CD14-positive monocyte (primary cell): Measurements from ENCODE around the gene FAM234A. TPM values are rescaled to one million over a fixed set of nuclear protein-coding genes. Genes with fewer than 3 reads are reported as not detected.
A peak's percentile ranks its signal among the peaks of the same experiment; 100 is the strongest.

ENCODE experiments used
- DNase-seq, 3 donors: peaks; one replicate each; pipeline ENCODE4 v3.0.0-alpha.2; 2011 to 2022
- H2AFZ ChIP-seq: 2 replicates; pipeline ENCODE4 v1.6.0; 2012; ENCODE audit warnings: mild to moderate bottlenecking, low read depth, low read length, inconsistent platforms; ENCODE audit not compliant: insufficient read depth, poor library complexity, severe bottlenecking
- H3K27ac ChIP-seq, 2 donors: 1 replicate in 1 of 2; 2 replicates in 1 of 2; pipeline ENCODE4 v1.5.1; 2012 to 2013; ENCODE audit warnings: low read length in 2 of 2, control low read depth in 1 of 2, inconsistent platforms in 1 of 2, low read depth in 1 of 2, mild to moderate bottlenecking in 1 of 2
- H3K27me3 ChIP-seq, 2 donors: one replicate each; pipeline versions ENCODE4 v1.6.0 to v1.6.1; 2011 to 2013; ENCODE audit warnings: low read length in 2 of 2; ENCODE audit not compliant: control insufficient read depth in 2 of 2, insufficient read depth in 2 of 2
- H3K36me3 ChIP-seq, 2 donors: replicated peaks in 1 of 2; 1 replicate in 1 of 2; 2 replicates in 1 of 2; pipeline versions ENCODE4 v1.5.1 to v1.6.1; 2012 to 2013; ENCODE audit warnings: low read length in 2 of 2, control low read depth in 1 of 2, inconsistent platforms in 1 of 2, mild to moderate bottlenecking in 1 of 2; ENCODE audit not compliant: insufficient read depth in 2 of 2, control insufficient read depth in 1 of 2
- H3K4me1 ChIP-seq, 2 donors: 1 replicate in 1 of 2; 2 replicates in 1 of 2; pipeline versions ENCODE4 v1.5.1 to v1.6.1; 2012 to 2013; ENCODE audit warnings: low read length in 2 of 2, control low read depth in 1 of 2, inconsistent platforms in 1 of 2, mild to moderate bottlenecking in 1 of 2, moderate library complexity in 1 of 2; ENCODE audit not compliant: insufficient read depth in 2 of 2, control insufficient read depth in 1 of 2
- H3K4me2 ChIP-seq: replicated peaks from 2 replicates; pipeline ENCODE3; 2012; ENCODE audit warnings: low read length, moderate library complexity, mild to moderate bottlenecking; ENCODE audit not compliant: poor library complexity, severe bottlenecking; ENCODE audit errors: extremely low read depth
- H3K4me3 ChIP-seq, 3 experiments: fragments of 200-600 bp in 1 of 3; sonication (generic) in 1 of 3; replicated peaks in 1 of 3; 1 replicate in 2 of 3; 2 replicates in 1 of 3; pipeline ENCODE4 v1.5.1; 2011 to 2013; ENCODE audit warnings: low read length in 3 of 3, mild to moderate bottlenecking in 3 of 3, control low read depth in 2 of 3, low read depth in 2 of 3, inconsistent platforms in 1 of 3, moderate library complexity in 1 of 3
- H3K79me2 ChIP-seq: 2 replicates; pipeline ENCODE4 v1.6.0; 2012; ENCODE audit warnings: mild to moderate bottlenecking, control low read depth, inconsistent platforms, low read length, moderate library complexity; ENCODE audit not compliant: insufficient read depth
- H3K9ac ChIP-seq: 2 replicates; pipeline ENCODE4 v1.6.0; 2017; ENCODE audit warnings: low read length, mild to moderate bottlenecking; ENCODE audit not compliant: insufficient read depth, poor library complexity, severe bottlenecking
- H3K9me3 ChIP-seq, 2 donors: replicated peaks in 1 of 2; 1 replicate in 1 of 2; 2 replicates in 1 of 2; pipeline versions ENCODE4 v1.5.1 to v1.6.1; 2012 to 2013; ENCODE audit warnings: low read length in 2 of 2, control low read depth in 1 of 2; ENCODE audit not compliant: control insufficient read depth in 1 of 2, insufficient read depth in 1 of 2
- H4K20me1 ChIP-seq: 2 replicates; pipeline ENCODE4 v1.6.0; 2012; ENCODE audit warnings: mild to moderate bottlenecking, low read length, control low read depth, moderate library complexity; ENCODE audit not compliant: insufficient read depth
- H3K27ac Mint-ChIP-seq, 7 donors: one replicate each; pipeline ENCODE4 v1.8.0; 2020; ENCODE audit warnings: mild to moderate bottlenecking in 7 of 7, mixed read lengths in 7 of 7, moderate library complexity in 6 of 7, inconsistent platforms in 2 of 7
- H3K27me3 Mint-ChIP-seq, 3 donors: one replicate each; pipeline ENCODE4 v1.8.0; 2021 to 2022; ENCODE audit warnings: low read depth in 3 of 3, mild to moderate bottlenecking in 3 of 3, mixed read lengths in 3 of 3, moderate library complexity in 3 of 3, inconsistent platforms in 1 of 3
- H3K36me3 Mint-ChIP-seq, 2 donors: one replicate each; pipeline ENCODE4 v1.8.0; 2020; ENCODE audit warnings: mixed read lengths in 2 of 2, inconsistent platforms in 1 of 2, mild to moderate bottlenecking in 1 of 2
- H3K4me1 Mint-ChIP-seq: one replicate; pipeline ENCODE4 v1.8.0; 2020; ENCODE audit warnings: mild to moderate bottlenecking, mixed read lengths
- H3K4me3 Mint-ChIP-seq, 2 donors: one replicate each; pipeline ENCODE4 v1.8.0; 2020; ENCODE audit warnings: mild to moderate bottlenecking in 2 of 2, mixed read lengths in 2 of 2, moderate library complexity in 1 of 2
- H3K9me3 Mint-ChIP-seq, 7 donors: one replicate each; pipeline ENCODE4 v1.8.0; 2020 to 2022; ENCODE audit warnings: mixed read lengths in 7 of 7, mild to moderate bottlenecking in 6 of 7, moderate library complexity in 6 of 7, inconsistent platforms in 2 of 7
- WGBS: methylation state at CpG from one replicate; pipeline ENCODE4 v1.1.5; 2013; ENCODE audit warnings: missing lambda C conversion rate; ENCODE audit not compliant: insufficient coverage; 5-methylcytosine and 5-hydroxymethylcytosine counted together
- intact Hi-C, 2 donors: fragments of 100-400 bp; cut with micrococcal nuclease; formaldehyde crosslinking; loops; one replicate each; pipeline versions ENCODE4 v1.15.0 to v1.15.1; 2023
- polyA plus RNA-seq, 3 donors: library from polyadenylated mRNA; depleted of rRNA in 1 of 3; unstranded in 2 of 3; stranded (reverse) in 1 of 3; fragments of 300-500 nt in 2 of 3; fragments of >200 nt in 1 of 3; fragmentation: Illumina TruSeq in 2 of 3; gene quantifications; 1 replicate in 2 of 3; 2 replicates in 1 of 3; pipeline ENCODE4 v1.2.3, GENCODE V29; 2012 to 2021
- TF ChIP-seq, protein P1 (sequence below): fragments of 200-600 bp; IDR thresholded peaks from one replicate; pipeline ENCODE4 v1.8.0; 2022; ENCODE audit warnings: antibody characterized with exemption, mild to moderate bottlenecking

Gene FAM234A
- polyA plus RNA-seq, 3 donors = 22.5 to 40.4 (median 25.1) TPM

DNA sequence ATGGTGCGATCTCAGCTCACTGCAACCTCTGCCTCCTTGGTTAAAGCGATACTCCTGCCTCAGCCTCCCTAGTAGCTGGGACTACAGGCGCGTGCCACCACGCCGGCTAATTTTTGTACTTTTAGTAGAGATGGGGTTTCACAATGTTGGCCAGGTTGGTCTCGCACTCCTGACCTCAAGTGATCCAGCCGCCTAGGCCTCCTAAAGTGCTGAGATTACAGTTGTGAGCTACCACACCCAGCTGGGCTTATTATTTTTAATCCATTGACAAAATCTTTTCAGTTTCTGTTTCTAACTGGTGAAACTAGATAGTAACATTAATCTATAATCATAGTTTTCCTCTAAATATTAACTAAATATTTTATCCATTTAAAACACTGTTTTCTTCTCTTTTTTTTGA, 5.9 kb downstream of the FAM234A start:
- peaks cover 4% of the 10 kb centered on the region for H4K20me1 ChIP-seq
- H3K9me3 ChIP-seq = no peaks in the 10 kb centered on the region
- Mint-ChIP-seq H3K27ac (peak overlapping the region in 1 of 7 donors; percentile 43), H3K36me3 (peaks cover 2 to 14% of the 10 kb centered on the region in 2 donors), H3K4me1 (peaks cover 29% of the 10 kb centered on the region), H3K4me3 (no peak overlapping the region), H3K27me3 (peaks cover 0 to 5% (median 0%) of the 10 kb centered on the region in 3 donors), H3K9me3 (peaks cover 0 to 3% (median 0%) of the 10 kb centered on the region in 7 donors)
- no peak overlapping the region for H3K9ac ChIP-seq
- no peak overlapping the region for H3K4me3 ChIP-seq
- no peaks in the 10 kb centered on the region for H3K36me3 ChIP-seq
- peaks cover 15% of the 10 kb centered on the region for H3K79me2 ChIP-seq
- intact Hi-C loops = no loop called here
- no peak overlapping the region for H3K4me2 ChIP-seq
- no peak for DNase-seq
- H3K27ac ChIP-seq = peak overlapping the region in 1 of 2 donors; percentile 67
- H3K4me1 ChIP-seq = peaks cover 18 to 22% of the 10 kb centered on the region in 2 donors
- TF ChIP-seq, protein P1, sequence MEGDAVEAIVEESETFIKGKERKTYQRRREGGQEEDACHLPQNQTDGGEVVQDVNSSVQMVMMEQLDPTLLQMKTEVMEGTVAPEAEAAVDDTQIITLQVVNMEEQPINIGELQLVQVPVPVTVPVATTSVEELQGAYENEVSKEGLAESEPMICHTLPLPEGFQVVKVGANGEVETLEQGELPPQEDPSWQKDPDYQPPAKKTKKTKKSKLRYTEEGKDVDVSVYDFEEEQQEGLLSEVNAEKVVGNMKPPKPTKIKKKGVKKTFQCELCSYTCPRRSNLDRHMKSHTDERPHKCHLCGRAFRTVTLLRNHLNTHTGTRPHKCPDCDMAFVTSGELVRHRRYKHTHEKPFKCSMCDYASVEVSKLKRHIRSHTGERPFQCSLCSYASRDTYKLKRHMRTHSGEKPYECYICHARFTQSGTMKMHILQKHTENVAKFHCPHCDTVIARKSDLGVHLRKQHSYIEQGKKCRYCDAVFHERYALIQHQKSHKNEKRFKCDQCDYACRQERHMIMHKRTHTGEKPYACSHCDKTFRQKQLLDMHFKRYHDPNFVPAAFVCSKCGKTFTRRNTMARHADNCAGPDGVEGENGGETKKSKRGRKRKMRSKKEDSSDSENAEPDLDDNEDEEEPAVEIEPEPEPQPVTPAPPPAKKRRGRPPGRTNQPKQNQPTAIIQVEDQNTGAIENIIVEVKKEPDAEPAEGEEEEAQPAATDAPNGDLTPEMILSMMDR = no peak
- WGBS = 100% methylated on average over 1 of the region's 8 CpGs
- no peak overlapping the region for H2AFZ ChIP-seq
- no peaks in the 10 kb centered on the region for H3K27me3 ChIP-seq

DNA sequence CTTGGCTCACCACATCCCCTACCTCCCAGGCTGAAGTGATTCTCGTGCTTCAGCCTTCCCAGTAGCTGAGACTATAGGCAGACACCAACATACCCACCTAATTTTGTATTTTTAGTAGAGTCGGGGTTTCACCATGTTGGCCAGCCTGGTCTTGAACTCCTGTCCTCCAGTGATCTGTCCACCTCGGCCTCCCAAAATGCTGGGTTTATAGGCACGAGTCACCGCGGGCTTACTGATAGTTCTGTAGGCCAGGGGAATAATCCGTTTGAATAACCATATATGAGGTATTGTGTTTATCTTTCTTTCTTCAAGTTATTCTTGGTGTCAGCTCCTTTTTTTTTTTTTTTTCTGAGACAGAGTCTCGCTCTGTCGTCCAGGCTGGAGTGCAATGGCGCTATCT, 7.7 kb downstream of the FAM234A start:
- H3K9me3 Mint-ChIP-seq = peaks cover 0 to 3% (median 0%) of the 10 kb centered on the region in 7 donors
- Histone ChIP-seq H3K9me3 (no peaks in the 10 kb centered on the region), H3K36me3 (no peaks in the 10 kb centered on the region), H3K4me3 (peak overlapping the region in 1 of 3 experiments; percentile 25), H3K4me1 (peaks cover 12 to 16% of the 10 kb centered on the region in 2 donors), H3K9ac (no peak overlapping the region), H3K79me2 (peaks cover 9% of the 10 kb centered on the region), H3K27me3 (no peaks in the 10 kb centered on the region), H2AFZ (no peak overlapping the region), H3K27ac (peak overlapping the region in 1 of 2 donors; percentile 67), H4K20me1 (peaks cover 4% of the 10 kb centered on the region), H3K4me2 (peak overlapping the region; percentile 46)
- H3K27me3 Mint-ChIP-seq = peaks cover 0 to 3% (median 0%) of the 10 kb centered on the region in 3 donors
- TF ChIP-seq, protein P1 = no peak
- peaks cover 28% of the 10 kb centered on the region for H3K4me1 Mint-ChIP-seq
- H3K36me3 Mint-ChIP-seq = peaks cover 2 to 16% of the 10 kb centered on the region in 2 donors
- no peak overlapping the region for H3K4me3 Mint-ChIP-seq
- DNase-seq = no peak
- H3K27ac Mint-ChIP-seq = peak overlapping the region in 6 of 7 donors; percentile 69 to 82 (median 78)
- intact Hi-C loops = no loop called here
- 100% methylated on average over 1 of the region's 10 CpGs for WGBS
